Stimulated activated CD4-positive, alpha-beta T cell treated with anti-CD3 and anti-CD28 coated beads, Interleukin-15, amount 100 ng/mL, for 24 hours (primary cell): Measurements from ENCODE around the gene ZNF799.
A peak's percentile ranks its signal among the peaks of the same experiment; 100 is the strongest.
"Not testable (repeated sequence)": the region's sequence is repeated elsewhere in the genome, so short reads cannot be mapped to it uniquely, and the experiment has no call there.

Source experiments
- DNase-seq: peaks from one replicate; pipeline ENCODE4 v3.0.0-alpha.2; 2020

The ZNF799 gene

DNA sequence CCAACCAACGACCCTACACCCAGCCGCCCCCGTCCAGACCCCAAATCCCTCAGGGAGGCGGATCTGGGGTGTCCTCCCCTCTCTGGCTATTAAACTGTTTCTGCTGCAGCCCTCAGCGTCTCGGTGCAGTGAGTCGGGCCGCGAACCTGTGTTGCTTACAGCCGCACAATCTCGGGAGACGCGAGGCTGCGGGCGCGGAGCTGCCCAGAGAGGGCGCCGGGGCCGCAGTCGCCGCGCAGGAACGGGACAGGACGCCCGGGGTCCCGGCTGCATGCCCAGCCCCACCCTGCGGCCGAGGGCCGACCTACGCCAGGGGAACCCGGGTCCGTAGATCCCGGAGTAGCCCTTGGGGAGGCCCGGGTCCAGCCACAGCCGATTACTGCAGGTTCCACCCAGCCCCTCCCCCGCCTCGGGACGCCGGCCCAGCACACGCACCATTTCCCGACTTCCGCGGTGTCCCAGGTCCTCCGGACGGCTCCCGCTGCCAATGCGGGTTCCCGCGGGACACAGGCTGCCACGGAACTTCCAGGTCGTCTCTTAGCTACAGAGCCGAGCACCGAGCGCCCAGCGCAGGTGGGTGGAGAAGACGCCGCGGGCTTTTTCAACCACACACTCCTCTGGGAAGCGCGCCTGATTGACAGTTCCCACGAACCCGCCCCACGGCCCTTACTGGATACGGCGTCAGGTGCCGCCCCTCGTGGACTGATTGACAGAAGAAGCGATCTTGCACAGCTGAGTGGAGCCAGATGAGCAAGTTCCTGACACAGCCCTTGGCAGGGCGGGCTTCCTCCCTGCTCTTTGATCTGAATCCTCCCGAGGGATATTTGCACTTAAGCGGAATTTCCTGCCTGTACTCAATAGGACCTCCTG lies at the start of gene ZNF799:
TSS of gene ZNF799 (minus strand) at position 639 of the 870 bp plus-strand sequence. CDS start at position 438, 201 bp downstream.
- DNase-seq, result peak; percentile 97

DNA sequence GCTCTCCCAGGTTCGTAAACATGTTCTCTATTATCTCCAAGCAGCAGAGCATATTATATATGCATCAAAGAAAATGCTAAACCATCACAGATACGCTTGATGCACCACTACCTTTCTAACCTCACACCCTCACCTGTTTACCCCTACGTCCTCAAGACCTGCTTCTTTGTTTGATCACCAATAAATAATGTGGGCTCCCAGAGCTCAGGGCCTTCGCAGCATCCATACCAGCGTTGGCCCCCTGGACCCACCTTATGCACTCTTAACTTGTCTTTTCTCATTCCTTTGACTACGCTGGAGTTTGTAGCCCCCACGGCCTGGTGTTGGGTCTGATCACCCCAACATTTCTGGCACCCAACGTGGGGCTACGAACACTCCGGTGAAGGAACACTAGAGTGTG lies 49.8 kb upstream of the ZNF799 start:
- no peak for DNase-seq

DNA sequence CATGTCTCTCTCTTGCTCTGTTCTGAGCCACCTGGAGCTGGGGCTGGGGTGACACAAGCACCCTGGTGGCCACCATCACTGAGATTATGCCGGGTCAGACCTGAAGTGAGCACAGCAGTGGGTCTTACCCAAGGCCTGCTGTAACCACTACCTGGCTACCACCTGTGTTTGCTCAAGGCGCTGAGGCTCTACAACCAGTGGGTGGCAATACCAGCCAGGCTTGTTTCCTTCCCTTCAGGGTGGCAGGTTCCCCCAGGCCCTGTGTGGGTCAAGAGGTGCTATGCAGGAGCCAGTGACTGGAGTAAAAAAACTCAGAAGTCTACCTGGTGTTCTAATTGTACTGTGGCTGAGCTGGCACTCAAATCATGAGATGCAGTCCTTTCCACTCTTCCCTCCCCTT lies 47.7 kb upstream of the ZNF799 start:
- no peak for DNase-seq

DNA sequence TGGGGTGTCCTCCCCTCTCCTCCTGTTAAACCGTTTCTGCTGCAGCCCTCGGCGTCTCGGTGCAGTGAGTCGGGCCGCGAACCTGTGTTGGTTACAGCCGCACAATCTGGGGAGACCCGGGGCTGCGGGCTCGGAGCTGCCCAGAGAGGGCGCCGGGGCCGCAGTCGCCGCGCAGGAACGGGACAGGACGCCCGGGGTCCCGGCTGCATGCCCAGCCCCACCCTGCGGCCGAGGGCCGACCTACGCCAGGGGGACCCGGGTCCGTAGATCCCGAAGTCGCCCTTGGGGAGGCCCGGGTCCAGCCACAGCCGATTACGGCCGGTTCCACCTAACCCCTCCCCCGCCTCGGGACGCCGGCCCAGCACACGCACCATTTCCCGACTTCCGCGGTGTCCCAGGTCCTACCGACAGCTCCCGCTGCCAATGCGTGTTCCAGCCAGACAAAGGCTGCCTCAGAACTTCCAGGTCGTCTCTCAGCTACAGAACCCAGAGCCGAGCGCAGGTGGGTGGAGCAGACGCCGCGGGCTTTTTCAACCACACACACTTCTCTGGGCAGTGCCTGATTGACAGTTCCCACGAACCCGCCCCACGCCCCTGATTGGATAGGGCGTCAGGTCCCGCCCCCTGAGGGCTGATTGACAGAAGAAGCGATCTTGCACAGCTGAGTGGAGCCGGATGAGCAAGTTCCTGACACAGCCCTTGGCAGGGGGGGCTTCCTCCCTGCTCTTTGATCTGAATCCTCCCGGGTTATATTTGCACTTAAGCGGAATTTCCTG lies 39.7 kb upstream of the ZNF799 start, which contains the start of gene ZNF443:
TSS of gene ZNF443 (minus strand) at position 481 of the 776 bp plus-strand sequence. CDS start at position 374, 107 bp downstream.
- DNase-seq, result peak; percentile 100

DNA sequence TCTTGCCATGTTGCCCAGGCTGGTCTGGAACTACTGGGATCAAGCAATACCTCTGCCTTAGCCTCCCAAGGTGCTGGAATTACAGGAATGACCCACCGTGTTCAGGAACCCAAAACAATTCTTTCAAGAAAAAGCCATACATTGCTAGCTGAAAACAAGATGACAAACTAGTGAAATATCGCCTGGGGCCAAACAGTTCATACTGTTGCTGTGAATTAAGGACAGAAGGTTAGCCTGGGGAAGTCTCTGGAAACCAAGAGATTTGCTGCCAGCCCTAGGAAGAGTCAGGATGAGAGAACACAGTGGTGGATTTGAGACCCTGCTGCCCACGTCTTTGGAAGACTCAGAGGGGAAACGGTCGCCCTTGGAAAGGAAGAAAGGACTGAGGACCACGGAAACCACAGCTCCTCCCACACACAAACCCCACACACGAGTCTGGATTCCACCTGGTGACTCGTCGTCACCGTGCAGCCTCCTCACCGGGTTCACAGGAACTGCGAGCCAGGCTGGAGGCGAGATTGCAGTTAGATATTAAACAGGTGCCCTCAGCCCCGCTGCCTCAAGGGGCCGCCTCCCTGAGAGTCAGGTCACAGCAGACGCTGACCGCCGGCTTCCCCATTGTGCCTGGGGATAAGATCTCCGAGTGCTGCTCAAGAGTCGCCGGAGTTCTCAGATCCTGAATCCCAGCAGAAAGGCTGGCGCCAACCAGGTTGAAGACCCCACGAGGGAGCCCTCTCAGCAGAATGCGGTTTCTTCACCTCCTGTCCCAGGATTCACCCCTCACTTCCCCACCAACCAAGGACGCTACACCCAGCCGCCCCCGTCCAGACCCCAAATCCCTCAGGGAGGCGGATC lies 38.8 kb upstream of the ZNF799 start:
- peak; percentile 71 for DNase-seq

DNA sequence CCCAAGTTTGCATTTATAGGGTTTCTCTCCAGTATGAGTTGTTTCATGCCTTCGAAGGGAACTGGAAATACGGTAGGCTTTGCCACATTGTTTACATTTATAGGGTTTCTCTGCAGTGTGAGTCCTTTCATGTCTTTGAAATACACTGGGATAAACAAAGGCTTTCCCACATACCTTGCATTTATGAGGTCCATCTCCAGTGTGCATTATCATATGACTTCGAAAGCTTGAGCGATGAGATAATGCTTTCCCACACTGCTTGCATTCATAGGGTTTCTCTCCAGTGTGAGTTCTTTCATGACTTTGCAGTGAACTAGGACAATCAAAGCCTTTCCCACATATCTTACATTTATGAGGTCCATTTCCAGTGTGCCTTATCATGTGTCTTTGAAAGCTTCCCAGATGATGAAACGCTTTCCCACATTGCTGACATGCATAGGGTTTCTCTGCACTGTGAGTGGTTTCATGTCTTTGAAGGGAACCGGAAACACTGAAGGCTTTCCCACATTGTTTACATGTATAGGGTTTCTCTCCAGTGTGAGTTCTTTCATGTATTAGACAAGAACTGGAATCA lies 29.7 kb upstream of the ZNF799 start:
- DNase-seq, result not testable (repeated sequence)

DNA sequence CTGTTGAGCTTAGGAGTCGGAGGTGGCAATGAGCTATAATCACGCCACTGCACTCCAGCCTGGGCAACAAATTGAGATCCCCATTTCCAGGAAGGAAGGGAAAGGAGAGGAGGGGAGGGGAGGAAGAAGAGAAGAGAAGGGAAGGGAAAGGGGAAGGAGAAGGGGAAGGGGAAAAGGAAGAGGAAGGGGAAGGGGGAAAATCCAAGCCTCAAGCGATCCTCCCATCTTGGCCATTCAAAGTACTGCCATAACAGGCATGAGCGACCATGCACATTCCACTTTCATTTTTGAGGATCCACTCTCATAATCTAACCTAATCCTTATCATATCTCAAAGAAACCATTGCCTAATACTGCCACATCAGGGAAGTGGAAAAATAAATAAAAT lies 24.8 kb upstream of the ZNF799 start:
- no peak for DNase-seq

DNA sequence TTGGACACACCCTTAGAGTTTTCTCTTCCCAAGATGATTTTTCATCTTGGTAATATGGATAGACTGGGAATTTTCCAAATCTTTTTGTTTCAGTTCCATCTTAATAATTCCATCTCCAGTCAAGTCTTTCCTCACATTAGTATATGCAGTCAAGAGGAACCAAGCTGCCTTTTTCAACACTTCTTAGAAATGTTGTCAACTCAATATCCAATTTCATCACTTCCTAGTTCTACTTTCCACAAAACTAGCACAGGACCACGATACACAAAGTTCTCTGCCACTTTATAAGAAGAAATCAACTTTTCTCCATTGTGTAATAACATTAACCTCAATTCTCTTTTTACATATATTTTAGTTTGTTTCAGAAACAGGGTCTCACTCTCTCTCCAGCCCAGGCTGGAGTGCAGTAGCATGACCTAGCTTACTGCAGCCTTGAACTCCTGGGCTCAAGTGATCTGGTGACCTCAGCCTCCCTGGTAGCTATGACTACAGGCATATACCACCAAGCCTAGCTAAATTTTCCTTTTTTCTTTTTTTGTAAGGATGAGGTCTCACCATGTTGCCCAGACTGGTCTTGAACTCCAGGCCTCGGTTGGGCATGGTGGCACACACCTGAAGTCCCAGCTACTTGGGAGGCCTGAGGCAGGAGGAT lies 24.3 kb upstream of the ZNF799 start:
- DNase-seq, result no peak

DNA sequence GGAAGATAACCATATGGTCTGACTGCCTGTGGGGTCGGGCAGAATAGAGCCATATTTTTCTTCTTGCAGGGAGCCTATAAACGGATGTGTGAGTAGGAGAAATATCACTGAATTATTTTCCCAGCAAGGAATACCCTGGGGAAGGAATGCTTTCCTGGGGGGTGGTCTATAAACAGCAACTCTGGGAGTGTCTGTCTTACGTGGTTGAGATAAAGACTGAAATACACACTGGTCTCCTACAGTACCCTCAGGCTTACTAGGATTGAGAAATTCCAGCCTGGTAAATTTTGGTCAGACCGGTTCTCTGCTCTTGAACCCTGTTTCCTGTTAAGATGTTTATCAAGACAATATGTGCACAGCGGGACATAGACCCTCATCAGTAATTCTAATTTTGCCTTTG lies 16.2 kb upstream of the ZNF799 start:
- DNase-seq, result not testable (repeated sequence)

DNA sequence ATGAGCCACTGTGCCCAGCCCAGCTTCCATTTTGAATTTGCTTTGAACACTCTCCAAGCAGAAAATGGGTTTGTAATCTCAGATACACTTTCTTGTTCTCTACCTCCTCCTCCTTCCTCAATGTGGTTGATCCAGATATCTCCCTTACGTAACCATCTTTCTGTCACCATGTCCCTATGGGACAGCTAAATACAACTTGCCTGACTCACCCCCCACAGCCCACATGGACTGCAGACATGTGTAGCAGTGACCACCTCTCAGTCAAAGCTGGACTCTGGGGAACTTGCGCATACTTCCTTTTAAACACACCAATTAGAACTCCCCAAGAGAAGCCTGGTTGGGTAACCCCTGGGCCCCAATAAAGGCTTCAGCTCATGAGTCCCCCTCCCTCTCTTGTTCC lies 10.8 kb upstream of the ZNF799 start:
- DNase-seq, result no peak

DNA sequence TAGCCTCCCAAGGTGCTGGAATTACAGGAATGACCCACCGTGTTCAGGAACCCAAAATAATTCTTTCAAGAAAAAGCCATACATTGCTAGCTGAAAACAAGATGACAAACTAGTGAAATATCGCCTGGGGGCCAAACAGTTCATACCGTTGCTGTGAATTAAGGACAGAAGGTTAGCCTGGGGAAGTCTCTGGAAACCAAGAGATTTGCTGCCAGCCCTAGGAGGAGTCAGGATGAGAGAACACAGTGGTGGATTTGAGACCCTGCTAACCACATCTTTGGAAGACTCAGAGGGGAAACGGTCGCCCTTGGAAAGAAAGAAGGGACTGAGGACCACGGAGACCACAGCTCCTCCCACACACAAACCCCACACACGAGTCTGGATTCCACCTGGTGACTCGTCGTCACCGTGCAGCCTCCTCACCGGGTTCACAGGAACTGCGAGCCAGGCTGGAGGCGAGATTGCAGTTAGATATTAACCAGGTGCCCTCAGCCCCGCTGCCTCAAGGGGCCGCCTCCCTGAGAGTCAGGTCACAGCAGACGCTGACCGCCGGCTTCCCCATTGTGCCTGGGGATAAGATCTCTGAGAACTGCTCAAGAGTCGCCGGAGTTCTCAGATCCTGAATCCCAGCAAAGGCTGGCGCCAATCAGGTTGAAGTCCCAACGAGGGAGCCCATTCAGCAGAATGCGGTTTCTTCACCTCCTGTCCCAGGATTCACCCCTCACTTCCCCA lies 1.0 kb downstream of the ZNF799 start:
- peak; percentile 48 for DNase-seq

DNA sequence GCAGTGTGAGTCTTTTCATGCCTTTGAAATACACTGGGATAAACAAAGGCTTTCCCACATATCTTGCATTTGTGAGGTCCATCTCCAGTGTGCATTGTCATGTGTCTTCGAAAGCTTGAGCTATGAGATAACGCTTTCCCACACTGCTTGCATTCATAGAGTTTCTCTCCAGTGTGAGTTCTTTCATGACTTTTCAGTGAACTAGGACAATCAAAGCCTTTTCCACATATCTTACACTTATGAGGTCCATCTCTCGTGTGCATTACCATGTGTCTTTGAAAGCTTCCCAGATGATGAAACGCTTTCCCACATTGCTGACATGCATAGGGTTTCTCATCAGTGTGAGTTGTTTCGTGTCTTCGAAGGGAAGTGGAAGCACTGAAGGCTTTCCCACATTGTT lies 9.9 kb downstream of the ZNF799 start:
- not testable (repeated sequence) for DNase-seq

DNA sequence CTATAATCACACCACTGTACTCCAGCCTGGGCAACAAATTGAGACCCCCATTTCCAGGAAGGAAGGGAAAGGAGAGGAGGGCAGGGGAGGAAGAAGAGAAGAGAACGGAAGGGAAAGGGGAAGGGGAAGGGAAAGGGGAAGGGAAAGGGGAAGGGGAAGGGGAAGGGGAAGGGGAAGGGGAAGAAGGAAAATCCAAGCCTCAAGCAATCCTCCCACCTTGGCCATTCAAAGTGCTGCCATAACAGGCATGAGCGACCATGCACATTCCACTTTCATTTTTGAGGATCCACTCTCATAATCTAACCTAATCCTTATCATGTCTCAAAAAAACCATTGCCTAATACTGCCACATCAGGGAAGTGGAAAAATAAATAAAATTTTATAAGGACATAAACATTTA lies 14.7 kb downstream of the ZNF799 start:
- DNase-seq, result not testable (repeated sequence)

DNA sequence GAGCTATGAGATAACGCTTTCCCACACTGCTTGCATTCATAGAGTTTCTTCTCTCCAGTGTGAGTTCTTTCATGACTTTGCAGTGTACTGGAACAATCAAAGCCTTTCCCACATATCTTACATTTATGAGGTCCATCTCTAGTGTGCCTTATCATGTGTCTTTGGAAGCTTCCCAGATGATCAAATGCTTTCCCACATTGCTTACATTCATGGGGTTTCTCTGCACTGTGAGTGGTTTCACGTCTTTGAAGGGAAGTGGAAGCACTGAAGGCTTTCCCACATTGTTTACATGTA lies 20.7 kb downstream of the ZNF799 start:
- DNase-seq, result no peak

DNA sequence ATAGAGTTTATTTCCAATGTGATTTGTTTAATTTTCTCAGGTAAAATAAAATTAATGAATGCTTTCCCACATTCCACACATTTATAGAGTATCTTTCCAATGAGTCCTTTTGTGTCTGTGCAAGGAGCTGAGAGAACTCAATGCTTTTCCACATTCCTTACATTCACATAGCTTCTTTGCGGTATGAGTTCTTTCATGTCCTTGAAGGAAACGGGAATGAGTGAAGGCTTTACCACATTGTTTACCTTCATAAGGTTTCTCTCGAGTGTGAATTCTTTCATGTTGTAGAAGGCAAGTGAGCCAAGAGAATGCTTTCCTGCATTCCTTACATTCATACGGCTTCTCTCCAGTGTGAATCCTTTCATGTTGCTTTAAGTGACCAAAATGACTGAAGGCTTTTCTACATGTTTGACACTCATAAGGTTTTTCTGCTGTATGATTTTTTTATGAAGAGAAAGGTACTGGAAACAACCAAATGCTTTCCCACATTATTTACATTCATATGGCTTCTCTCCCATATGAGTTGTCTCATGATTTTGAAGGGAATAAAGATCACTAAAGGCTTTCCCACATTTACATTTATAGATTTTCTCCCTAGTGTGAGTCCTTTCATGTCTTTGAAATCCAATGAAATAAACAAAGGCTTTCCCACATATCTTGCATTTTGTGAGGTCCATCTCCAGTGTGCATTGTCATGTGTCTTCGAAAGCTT lies 21.2 kb downstream of the ZNF799 start:
- no peak for DNase-seq

DNA sequence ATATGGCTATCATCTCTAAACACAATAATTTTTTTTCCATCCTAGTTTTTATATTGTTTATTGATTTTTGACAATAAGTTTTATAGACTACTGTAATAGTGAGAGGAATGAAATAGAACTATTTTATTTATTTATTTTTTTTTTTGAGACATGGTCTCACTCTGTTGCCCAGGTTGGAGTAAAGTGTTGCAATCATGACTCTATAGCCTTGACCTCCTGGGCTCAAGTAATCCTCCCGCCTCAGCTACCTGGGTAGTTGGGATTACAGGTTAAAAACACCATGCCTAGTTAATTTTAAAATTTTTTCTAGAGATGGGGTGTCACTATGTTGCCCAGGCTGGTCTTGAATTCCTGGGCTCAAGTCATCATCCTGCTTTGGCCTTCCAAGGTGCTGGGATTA lies 27.0 kb downstream of the ZNF799 start:
- no peak for DNase-seq

DNA sequence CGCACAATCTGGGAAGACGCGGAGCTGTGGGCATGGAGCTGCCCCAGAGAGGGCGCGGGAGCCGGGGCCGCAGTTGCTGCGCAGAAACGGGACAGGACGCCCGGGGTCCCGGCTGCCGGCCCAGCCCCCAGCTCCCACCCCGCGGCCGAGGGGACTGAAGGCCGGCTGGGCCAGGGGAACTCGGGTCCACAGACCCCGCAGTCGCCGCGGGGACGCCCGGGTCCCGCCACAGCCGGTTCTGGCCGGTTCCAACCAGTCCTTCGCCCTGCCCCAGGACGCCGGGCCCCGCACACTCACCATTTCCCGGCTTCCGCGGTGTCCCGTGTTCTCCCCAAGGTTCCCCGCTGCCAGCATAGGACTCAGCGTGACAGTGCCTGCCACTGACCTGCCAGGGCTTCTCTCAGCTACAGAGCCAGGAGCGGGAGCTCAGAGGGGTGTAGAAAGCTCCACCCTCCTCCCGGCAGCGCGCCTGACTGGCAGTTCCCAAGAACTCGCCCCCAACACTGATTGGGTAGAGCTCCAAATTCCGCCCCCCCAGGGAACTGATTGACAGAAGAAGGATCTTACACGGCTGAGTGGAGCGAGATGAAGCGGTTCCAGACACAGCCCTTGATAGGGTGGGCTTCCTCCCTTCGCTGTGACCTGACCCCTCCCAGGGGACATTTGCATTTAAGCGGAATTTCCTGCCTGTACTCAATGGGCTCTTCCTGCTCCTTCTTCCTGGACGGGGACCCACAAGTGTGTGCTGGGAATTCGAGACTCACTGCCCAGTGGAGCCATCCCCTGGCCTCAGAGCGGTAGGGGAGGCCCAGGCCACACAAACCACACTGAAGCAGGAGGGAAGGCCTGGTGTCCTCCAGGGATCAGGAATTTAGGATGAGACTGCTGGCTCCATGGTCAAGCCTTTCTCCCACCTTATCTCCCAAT lies 35.6 kb downstream of the ZNF799 start, which contains the start of gene ZNF442:
TSS of gene ZNF442 (minus strand) at position 448 of the 927 bp plus-strand sequence. CDS start 2,052 bp downstream, outside the sequence.
- DNase-seq, result peak; percentile 95

DNA sequence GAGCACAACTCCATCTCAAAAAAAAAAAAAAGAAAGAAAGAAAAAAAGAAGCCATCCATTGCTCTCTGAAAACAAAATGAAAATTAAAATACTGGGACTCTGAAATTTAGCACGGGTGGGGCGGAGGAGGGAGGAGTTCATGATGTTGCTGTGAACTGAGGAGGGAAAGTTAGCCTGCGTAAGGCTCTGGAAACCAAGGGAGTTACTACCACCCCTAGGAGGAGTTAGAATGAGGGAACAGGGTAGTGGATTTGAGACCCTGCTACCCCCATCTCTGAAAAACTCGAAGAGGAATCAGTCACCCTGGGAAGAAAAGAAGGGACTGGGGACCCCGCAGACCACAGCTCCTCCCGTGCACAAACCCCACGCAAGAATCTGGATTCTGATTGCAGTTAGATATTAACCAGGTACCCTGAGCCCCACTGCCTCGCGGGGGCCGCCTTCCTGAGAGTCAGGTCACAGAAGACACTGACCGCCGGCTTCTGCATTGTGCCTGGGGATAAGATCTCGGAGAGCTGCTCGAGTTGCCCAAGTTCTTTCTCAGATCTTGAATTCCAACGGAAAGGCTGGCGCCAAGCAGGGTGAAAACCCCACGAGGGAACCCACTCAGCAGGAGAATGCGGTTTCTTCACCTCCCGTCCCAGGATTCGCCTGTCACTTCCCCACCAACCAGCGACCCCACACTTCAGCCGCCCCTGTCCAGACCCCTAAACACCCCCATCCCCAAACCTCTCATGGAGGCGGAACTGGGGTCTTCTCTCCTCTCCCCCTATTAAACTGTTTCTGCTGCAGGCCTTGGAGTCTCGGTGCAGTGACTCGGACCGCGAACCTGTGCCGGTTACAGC lies 36.5 kb downstream of the ZNF799 start:
- peak; percentile 11 for DNase-seq

DNA sequence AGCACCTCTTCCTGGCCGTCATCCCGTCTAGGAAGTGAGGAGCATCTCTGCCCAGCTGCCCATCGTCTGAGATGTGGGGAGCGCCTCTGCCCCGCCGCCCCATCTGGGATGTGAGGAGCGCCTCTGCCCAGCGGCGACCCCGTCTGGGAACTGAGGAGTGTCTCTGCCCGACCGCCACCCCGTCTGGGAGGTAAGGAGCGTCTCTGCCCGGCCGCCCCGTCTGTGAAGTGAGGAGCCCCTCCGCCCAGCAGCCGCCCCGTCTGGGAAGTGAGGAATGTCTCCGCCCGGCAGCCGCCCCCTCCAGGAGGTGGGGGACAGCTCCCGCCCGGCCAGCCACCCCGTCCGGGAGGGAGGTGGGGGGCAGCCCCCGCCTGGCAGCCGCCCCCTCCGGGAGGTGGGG lies 38.8 kb downstream of the ZNF799 start:
- DNase-seq, result not testable (repeated sequence)
